HepG2 (cell line): ENCODE data around the gene SYN1. TPM values are rescaled to one million over a fixed set of nuclear protein-coding genes. Genes with fewer than 3 reads are reported as not detected.
A peak's percentile ranks its signal among the peaks of the same experiment; 100 is the strongest.

Source experiments
- ATF1 ChIP-seq: IDR thresholded peaks from 2 replicates; pipeline ENCODE4 v1.6.1; 2016; ENCODE audit warnings: mild to moderate bottlenecking, control low read depth
- DMAP1 ChIP-seq: IDR thresholded peaks from 2 replicates; pipeline ENCODE4 v1.6.1; 2016
- GABPB1 ChIP-seq: IDR thresholded peaks from 2 replicates; pipeline ENCODE4 v1.6.1; 2016; ENCODE audit warnings: mild to moderate bottlenecking, missing genetic modification reagents, moderate library complexity, missing compliant biosample characterization
- HCFC1 ChIP-seq: fragments of 150-350 bp; IDR thresholded peaks from 2 replicates; pipeline ENCODE4 v1.6.1; 2014; ENCODE audit warnings: low read depth, low read length
- HNRNPLL ChIP-seq: fragments of 200-400 bp; formaldehyde crosslinking; IDR thresholded peaks from 2 replicates; pipeline ENCODE4 v1.6.1; 2017; ENCODE audit warnings: mild to moderate bottlenecking, low read depth, low read length; ENCODE audit not compliant: poor library complexity, severe bottlenecking
- IRF9 ChIP-seq: sonication (generic); formaldehyde crosslinking; IDR thresholded peaks from 2 replicates; pipeline ENCODE4 v1.8.0; 2022; ENCODE audit warnings: missing genetic modification reagents, mild to moderate bottlenecking, borderline replicate concordance
- JDP2 ChIP-seq: sonication (generic); formaldehyde crosslinking; IDR thresholded peaks from 2 replicates; pipeline ENCODE4 v1.8.1; 2022; ENCODE audit warnings: missing genetic modification reagents, borderline replicate concordance
- JUND ChIP-seq: sonication (generic); formaldehyde crosslinking; IDR thresholded peaks from 2 replicates; pipeline ENCODE4 v1.8.0; 2022; ENCODE audit warnings: mild to moderate bottlenecking, missing genetic modification reagents
- MXD1 ChIP-seq: sonication (generic); formaldehyde crosslinking; IDR thresholded peaks from 2 replicates; pipeline ENCODE4 v1.4.0; 2020; ENCODE audit warnings: mild to moderate bottlenecking, missing genetic modification reagents
- NFYC ChIP-seq: IDR thresholded peaks from 2 replicates; pipeline ENCODE4 v1.6.1; 2016; ENCODE audit warnings: missing genetic modification reagents, missing compliant biosample characterization
- NKX3-1 ChIP-seq: sonication (generic); formaldehyde crosslinking; IDR thresholded peaks from 2 replicates; pipeline ENCODE4 v1.5.0; 2020; ENCODE audit warnings: missing genetic modification reagents
- PLSCR1 ChIP-seq: sonication (generic); formaldehyde crosslinking; IDR thresholded peaks from 2 replicates; pipeline ENCODE4 v1.5.0; 2020; ENCODE audit warnings: missing genetic modification reagents, mild to moderate bottlenecking, borderline replicate concordance
- PRDM10 ChIP-seq: sonication (generic); formaldehyde crosslinking; IDR thresholded peaks from 2 replicates; pipeline ENCODE4 v1.4.0; 2020; ENCODE audit warnings: low read depth, missing genetic modification reagents
- SMARCC2 ChIP-seq: fragments of 450-650 bp; IDR thresholded peaks from 2 replicates; pipeline ENCODE4 v1.6.1; 2017; ENCODE audit warnings: antibody characterized with exemption, mild to moderate bottlenecking
- WIZ ChIP-seq: sonication (generic); formaldehyde crosslinking; IDR thresholded peaks from 2 replicates; pipeline ENCODE4 v1.5.1; 2020; ENCODE audit warnings: mild to moderate bottlenecking, missing genetic modification reagents
- YY1 ChIP-seq: IDR thresholded peaks from 2 replicates; pipeline ENCODE4 v1.6.1; 2011; ENCODE audit warnings: low read length, low read depth, moderate library complexity, mild to moderate bottlenecking; ENCODE audit not compliant: insufficient read depth, insufficient replicate concordance
- ZBTB21 ChIP-seq: sonication (generic); formaldehyde crosslinking; IDR thresholded peaks from 2 replicates; pipeline ENCODE4 v1.4.0; 2020; ENCODE audit warnings: missing genetic modification reagents
- ZNF562 ChIP-seq: sonication (generic); formaldehyde crosslinking; IDR thresholded peaks from 2 replicates; pipeline ENCODE4 v1.8.0; 2022; ENCODE audit warnings: missing genetic modification reagents, borderline replicate concordance
- ZNF639 ChIP-seq: conservative IDR thresholded peaks from 2 replicates; pipeline ENCODE4 v1.6.1; 2018; ENCODE audit warnings: missing genetic modification reagents
- ZNF816 ChIP-seq: sonication (generic); formaldehyde crosslinking; IDR thresholded peaks from 2 replicates; pipeline ENCODE4 v1.8.0; 2022; ENCODE audit warnings: missing genetic modification reagents, mild to moderate bottlenecking, borderline replicate concordance
- ZNF839 ChIP-seq: sonication (generic); formaldehyde crosslinking; IDR thresholded peaks from 2 replicates; pipeline ENCODE4 v1.4.0; 2020; ENCODE audit warnings: missing genetic modification reagents, mild to moderate bottlenecking, borderline replicate concordance
- polyA plus RNA-seq, 8 experiments: library from polyadenylated mRNA; depleted of rRNA in 3 of 8; stranded (reverse) in 7 of 8; unstranded in 1 of 8; fragments of >200 nt; fragmentation: Illumina TruSeq in 4 of 8; extraction: Trizol in 4 of 8; gene quantifications; 2 replicates each; pipeline versions ENCODE4 v1.2.1 to v1.2.3, GENCODE V29; 2011 to 2016; ENCODE audit warnings: low read depth in 4 of 8, missing spikeins in 1 of 8, mixed read lengths in 1 of 8; ENCODE audit not compliant: insufficient read depth in 1 of 8
- total RNA-seq, 5 experiments: library from RNA; depleted of rRNA; stranded (reverse); fragments of >200 nt; fragmentation: Illumina TruSeq; extraction: Trizol; gene quantifications; 2 replicates each; pipeline ENCODE4 v1.2.3, GENCODE V29; 2016; ENCODE audit warnings: low read depth in 1 of 5

Gene SYN1
- total and polyA plus RNA-seq, 2 of the 13 experiments (the other 11 are each of a cell fraction or from before 2014, with no cell fraction given) = not detected

GRCh38 chrX:47650164-47651042 is 30.7 kb upstream of the SYN1 start, which contains the start of gene ELK1 (continued):
- TF ChIP-seq PRDM10 (CRISPR knock-in tag) = peak; percentile 93
- no peak for TF ChIP-seq ZNF816
- no peak for TF ChIP-seq SMARCC2
- TF ChIP-seq ZBTB21 = no peak
- no peak for TF ChIP-seq MXD1 (CRISPR knock-in tag)
- TF ChIP-seq PLSCR1 (CRISPR knock-in tag) = no peak
- no peak for TF ChIP-seq ZNF839 (CRISPR knock-in tag)
- TF ChIP-seq JDP2 = no peak
- TF ChIP-seq NKX3-1 (CRISPR knock-in tag) = no peak
- no peak for TF ChIP-seq ATF1
- no peak for TF ChIP-seq IRF9 (CRISPR knock-in tag)
- TF ChIP-seq WIZ = no peak
- no peak for TF ChIP-seq ZNF562 (CRISPR knock-in tag)
- no peak for TF ChIP-seq YY1
- peak; percentile 42; the same call in 1 of the 2 replicates for TF ChIP-seq GABPB1 (CRISPR knock-in tag)
- peak; percentile 63; the same call in 1 of the 2 replicates for TF ChIP-seq NFYC (CRISPR knock-in tag)
- TF ChIP-seq ZNF639 = no peak
- TF ChIP-seq DMAP1 = no peak
- no peak for TF ChIP-seq HCFC1
- TF ChIP-seq JUND (CRISPR knock-in tag) = no peak
- peak; percentile 71 for TF ChIP-seq HNRNPLL
